PC-9 (cell line): Measurements from ENCODE around the gene CD72. TPM values are rescaled to one million over a fixed set of nuclear protein-coding genes. Genes with fewer than 3 reads are reported as not detected.

Experiments used
- BruUV-seq: library from RNA; stranded (reverse); fragments of 400-500 nt; replicated peaks from 2 replicates; lab custom pipeline; 2021; lab: Mats Ljungman, UMichigan
- CTCF ChIA-PET: fragments of 300-600 bp; sonication (Branson Sonifier 250); formaldehyde crosslinking; loops from one replicate; lab custom pipeline; 2022; ENCODE audit warnings: antibody characterized with exemption; lab: Charles Lee
- POLR2A ChIA-PET: fragments of 300-600 bp; sonication (Branson Sonifier 250); formaldehyde crosslinking; loops from one replicate; lab custom pipeline; 2022; ENCODE audit warnings: antibody characterized with exemption; ENCODE audit not compliant: unreplicated experiment; lab: Charles Lee
- DNase-seq, 2 experiments: peaks; one replicate each; pipeline versions ENCODE4 v3.0.0 to v3.0.0-alpha.2; 2015 to 2022; ENCODE audit warnings: mixed read lengths in 1 of 2
- H2AFZ ChIP-seq: fragments of 200-600 bp; sonication (generic); 2 replicates; pipeline ENCODE4 v1.8.1; 2017; ENCODE audit warnings: antibody characterized with exemption
- H3F3A ChIP-seq: fragments of 200-600 bp; sonication (generic); 2 replicates; pipeline ENCODE4 v1.8.1; 2017; ENCODE audit warnings: antibody characterized with exemption, mild to moderate bottlenecking, low read depth; ENCODE audit not compliant: insufficient read depth
- H3K27ac ChIP-seq: fragments of 200-600 bp; sonication (generic); 2 replicates; pipeline ENCODE4 v1.6.1; 2016; ENCODE audit warnings: mixed run types
- H3K27me3 ChIP-seq: fragments of 200-600 bp; sonication (generic); 2 replicates; pipeline ENCODE4 v1.6.1; 2016; ENCODE audit warnings: low read depth, mixed run types; ENCODE audit not compliant: insufficient read depth
- H3K36me3 ChIP-seq: fragments of 200-600 bp; sonication (generic); 2 replicates; pipeline ENCODE4 v1.6.1; 2016; ENCODE audit warnings: low read depth, mixed run types
- H3K4me1 ChIP-seq: fragments of 200-600 bp; sonication (generic); replicated peaks from 2 replicates; pipeline ENCODE4 v1.6.1; 2016; ENCODE audit warnings: mixed run types; ENCODE audit not compliant: insufficient read depth
- H3K4me2 ChIP-seq: fragments of 200-600 bp; sonication (generic); 2 replicates; pipeline ENCODE4 v1.6.1; 2017; ENCODE audit warnings: mixed run types
- H3K4me3 ChIP-seq: fragments of 200-600 bp; sonication (generic); 2 replicates; pipeline ENCODE4 v1.6.1; 2016; ENCODE audit warnings: mixed run types
- H3K79me2 ChIP-seq: fragments of 200-600 bp; sonication (generic); 2 replicates; pipeline ENCODE4 v1.6.1; 2017; ENCODE audit warnings: low read depth, mixed run types
- H3K9me2 ChIP-seq: fragments of 200-600 bp; sonication (generic); 2 replicates; pipeline ENCODE4 v1.8.1; 2017; ENCODE audit warnings: mild to moderate bottlenecking; ENCODE audit not compliant: insufficient read depth
- H3K9me3 ChIP-seq: fragments of 200-600 bp; sonication (generic); 2 replicates; pipeline ENCODE4 v1.8.1; 2016; ENCODE audit warnings: low read depth; ENCODE audit not compliant: insufficient read depth
- H4K20me1 ChIP-seq: fragments of 200-600 bp; sonication (generic); 2 replicates; pipeline ENCODE4 v1.8.1; 2017; ENCODE audit not compliant: insufficient read depth
- EZH2 ChIP-seq: fragments of 200-600 bp; sonication (generic); IDR thresholded peaks from 2 replicates; pipeline ENCODE4 v1.8.0; 2017; ENCODE audit warnings: antibody characterized with exemption, low read depth
- intact Hi-C: fragments of 100-400 bp; cut with micrococcal nuclease; formaldehyde crosslinking; loops from one replicate; pipeline ENCODE4 v1.10.0; 2022; ENCODE audit not compliant: unreplicated experiment
- total RNA-seq: library from RNA; stranded (reverse); gene quantifications from 2 replicates; pipeline ENCODE4 v1.2.3, GENCODE V29; 2021
- TF ChIP-seq, protein P1 (sequence below): fragments of 200-600 bp; sonication (generic); conservative IDR thresholded peaks from 2 replicates; pipeline ENCODE4 v1.6.1; 2017; ENCODE audit warnings: mixed run types, antibody characterized with exemption, mild to moderate bottlenecking, moderate library complexity

CD72 gene
- total RNA-seq, 1 experiment from 2014 or later = 3.2 TPM

DNA sequence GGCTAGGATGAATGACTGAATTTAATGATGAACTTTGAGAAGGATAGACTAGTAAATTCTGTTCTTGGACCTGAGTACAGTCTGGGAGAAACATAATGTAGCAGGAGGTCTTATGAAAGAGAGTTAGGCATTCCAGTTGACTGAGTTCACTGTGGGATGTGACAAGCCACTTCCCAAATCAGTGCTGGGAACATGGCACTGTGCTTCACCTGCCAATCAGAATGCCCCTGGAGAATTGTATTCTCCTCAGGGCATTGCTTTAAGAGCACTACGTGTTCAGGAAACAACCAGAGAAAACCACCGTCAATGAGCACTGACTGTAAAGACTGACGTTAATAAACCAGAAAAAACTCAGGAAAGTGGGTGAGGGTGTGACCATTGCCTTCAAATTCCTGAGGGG lies 41.1 kb upstream of the CD72 start:
- Histone ChIP-seq H3K27ac (peak overlapping the region; percentile 94), H3K9me3 (no peaks in the 10 kb centered on the region), H3K4me2 (peak overlapping the region; percentile 80), H3K79me2 (0 out of 2 replicates have a peak, but pooled peaks cover 10% of the 10 kb centered on the region), H3K4me3 (peak overlapping the region; percentile 72; the same call in 1 of the 2 replicates), H3K27me3 (no peaks in the 10 kb centered on the region), H4K20me1 (no peaks in the 10 kb centered on the region), H3K4me1 (peaks cover 29% of the 10 kb centered on the region), H3K9me2 (no peaks in the 10 kb centered on the region), H3K36me3 (no peaks in the 10 kb centered on the region), H3F3A (peaks cover 22% of the 10 kb centered on the region; the same call in 1 of the 2 replicates), H2AFZ (no peak overlapping the region)
- POLR2A ChIA-PET = interaction anchor here (0.7 kb wide), 1 partner anchor 587 kb away, joined by 13 read pairs; the partner anchor contains the start of gene VCP
- CTCF ChIA-PET = no interaction called here
- intact Hi-C loops = loop anchor here (2.0 to 5.0 kb wide), 3 partner anchors 38 to 248 kb away; partner anchors contain the start of genes CREB3, HRCT1, SPAAR and TLN1
- TF ChIP-seq EZH2 = no peak
- TF ChIP-seq, protein P1, sequence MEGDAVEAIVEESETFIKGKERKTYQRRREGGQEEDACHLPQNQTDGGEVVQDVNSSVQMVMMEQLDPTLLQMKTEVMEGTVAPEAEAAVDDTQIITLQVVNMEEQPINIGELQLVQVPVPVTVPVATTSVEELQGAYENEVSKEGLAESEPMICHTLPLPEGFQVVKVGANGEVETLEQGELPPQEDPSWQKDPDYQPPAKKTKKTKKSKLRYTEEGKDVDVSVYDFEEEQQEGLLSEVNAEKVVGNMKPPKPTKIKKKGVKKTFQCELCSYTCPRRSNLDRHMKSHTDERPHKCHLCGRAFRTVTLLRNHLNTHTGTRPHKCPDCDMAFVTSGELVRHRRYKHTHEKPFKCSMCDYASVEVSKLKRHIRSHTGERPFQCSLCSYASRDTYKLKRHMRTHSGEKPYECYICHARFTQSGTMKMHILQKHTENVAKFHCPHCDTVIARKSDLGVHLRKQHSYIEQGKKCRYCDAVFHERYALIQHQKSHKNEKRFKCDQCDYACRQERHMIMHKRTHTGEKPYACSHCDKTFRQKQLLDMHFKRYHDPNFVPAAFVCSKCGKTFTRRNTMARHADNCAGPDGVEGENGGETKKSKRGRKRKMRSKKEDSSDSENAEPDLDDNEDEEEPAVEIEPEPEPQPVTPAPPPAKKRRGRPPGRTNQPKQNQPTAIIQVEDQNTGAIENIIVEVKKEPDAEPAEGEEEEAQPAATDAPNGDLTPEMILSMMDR = no peak
- BruUV-seq = no TSS peak
- peak; percentile 33 to 60 for DNase-seq

DNA sequence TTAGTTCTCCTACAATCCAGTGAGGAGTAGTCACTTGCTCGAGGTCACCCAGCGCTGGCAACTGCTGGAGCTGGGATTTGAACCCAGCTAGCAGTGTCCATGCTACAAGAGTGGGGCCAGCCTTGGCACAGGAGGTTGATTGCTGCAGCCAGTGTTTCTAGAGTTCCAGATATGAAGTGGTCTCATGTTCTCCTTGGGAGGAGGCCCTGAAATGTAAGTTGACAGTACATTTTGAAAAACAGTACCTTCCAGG lies 40.7 kb upstream of the CD72 start:
- Histone ChIP-seq H3K4me2 (peak overlapping the region; percentile 80), H4K20me1 (no peaks in the 10 kb centered on the region), H3F3A (peaks cover 22% of the 10 kb centered on the region; the same call in 1 of the 2 replicates), H3K27me3 (no peaks in the 10 kb centered on the region), H2AFZ (peak overlapping the region; percentile 74), H3K79me2 (0 out of 2 replicates have a peak, but pooled peaks cover 5% of the 10 kb centered on the region), H3K4me3 (peak overlapping the region; percentile 72), H3K36me3 (no peaks in the 10 kb centered on the region), H3K9me2 (no peaks in the 10 kb centered on the region), H3K4me1 (peaks cover 25% of the 10 kb centered on the region), H3K9me3 (no peaks in the 10 kb centered on the region), H3K27ac (peak overlapping the region; percentile 94)
- no TSS peak for BruUV-seq
- no peak for TF ChIP-seq EZH2
- TF ChIP-seq, protein P1 = no peak
- CTCF ChIA-PET = no interaction called here
- intact Hi-C loops = loop anchor here (1.0 to 5.0 kb wide), 4 partner anchors 38 to 248 kb away; partner anchors contain the start of genes CREB3, HRCT1, SPAAR and TESK1
- POLR2A ChIA-PET = interaction anchor here (0.7 kb wide), 1 partner anchor 586 kb away, joined by 13 read pairs; the partner anchor contains the start of gene VCP
- DNase-seq = no peak

DNA sequence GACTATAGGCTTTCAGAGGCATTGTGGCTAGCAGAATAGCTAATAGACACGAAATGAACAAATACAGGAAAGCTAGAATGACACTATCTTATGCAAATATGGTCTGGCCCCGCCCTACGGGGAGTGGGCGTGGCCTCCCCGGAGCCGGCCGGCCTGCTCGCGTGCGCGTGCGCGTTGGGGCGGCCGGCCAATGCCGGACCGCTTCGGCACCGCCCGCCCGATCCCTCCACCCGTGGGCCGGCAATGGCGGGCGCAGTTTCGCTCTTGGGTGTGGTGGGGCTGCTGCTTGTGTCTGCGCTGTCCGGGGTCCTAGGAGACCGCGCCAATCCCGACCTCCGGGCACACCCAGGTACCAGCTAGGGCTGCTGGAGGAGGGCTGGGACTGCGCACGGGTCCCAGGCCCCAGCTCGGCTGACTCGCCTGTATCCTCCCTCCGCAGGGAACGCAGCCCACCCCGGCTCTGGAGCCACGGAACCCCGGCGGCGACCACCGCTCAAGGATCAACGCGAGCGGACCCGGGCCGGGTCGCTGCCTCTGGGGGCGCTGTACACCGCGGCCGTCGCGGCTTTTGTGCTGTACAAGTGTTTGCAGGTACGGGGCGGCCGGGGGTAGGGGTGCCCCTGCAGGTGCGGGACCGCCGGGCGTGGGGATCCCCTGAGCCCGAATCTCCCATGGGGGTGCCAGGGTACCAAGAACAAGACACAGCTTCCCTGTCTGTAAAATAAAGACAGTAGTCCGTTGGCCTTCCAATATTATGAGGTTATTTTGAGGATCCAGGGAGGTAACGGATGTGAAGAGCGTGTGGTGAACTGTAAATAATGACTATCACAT lies 40.1 kb upstream of the CD72 start, which contains the start of gene CCDC107:
TSS of gene CCDC107 (plus strand) at position 156 of the 831 bp plus-strand sequence. CDS start at position 244, 88 bp downstream.
- Histone ChIP-seq H2AFZ (peak within 1 kb of the TSS; percentile 78), H3K4me2 (peak within 1 kb of the TSS; percentile 80), H3F3A (peaks cover 22% of the 10 kb centered on the region; the same call in 1 of the 2 replicates), H3K79me2 (no peaks in the 10 kb centered on the region), H3K27me3 (no peaks in the 10 kb centered on the region), H3K4me1 (peaks cover 19% of the 10 kb centered on the region), H3K36me3 (no peaks in the 10 kb centered on the region), H3K4me3 (peak within 1 kb of the TSS; percentile 72), H3K27ac (peak within 1 kb of the TSS; percentile 94), H4K20me1 (no peaks in the 10 kb centered on the region), H3K9me3 (no peaks in the 10 kb centered on the region), H3K9me2 (no peaks in the 10 kb centered on the region)
- ChIA-PET POLR2A (interaction anchor here (0.5 to 1.9 kb wide), 4 partner anchors 74 to 1010 kb away, joined by 3 to 28 read pairs (median 8); partner anchors contain the start of genes CREB3, TLN1 and VCP), CTCF (interaction anchor here (0.6 kb wide), 1 partner anchor 954 kb away, joined by 6 read pairs; no protein-coding TSS in a partner anchor)
- TF ChIP-seq, protein P1 = peak; percentile 56; the same call in 1 of the 2 replicates
- TF ChIP-seq EZH2 = no peak
- TSS peak; percentile 57 for BruUV-seq
- peak; percentile 50 to 72 for DNase-seq
- intact Hi-C loops = loop anchor here (1.0 to 5.0 kb wide), 4 partner anchors 39 to 249 kb away; partner anchors contain the start of genes CREB3, HRCT1, SPAAR and TESK1
